ENCODE measurements around the gene PDE5A. TPM values are rescaled to one million over a fixed set of nuclear protein-coding genes. Genes with fewer than 3 reads are reported as not detected.
A peak's percentile ranks its signal among the peaks of the same experiment; 100 is the strongest.

Gene PDE5A
- total and polyA plus RNA-seq, 2 experiments from 2014 or later: 8.0 to 13.8 TPM

DNA sequence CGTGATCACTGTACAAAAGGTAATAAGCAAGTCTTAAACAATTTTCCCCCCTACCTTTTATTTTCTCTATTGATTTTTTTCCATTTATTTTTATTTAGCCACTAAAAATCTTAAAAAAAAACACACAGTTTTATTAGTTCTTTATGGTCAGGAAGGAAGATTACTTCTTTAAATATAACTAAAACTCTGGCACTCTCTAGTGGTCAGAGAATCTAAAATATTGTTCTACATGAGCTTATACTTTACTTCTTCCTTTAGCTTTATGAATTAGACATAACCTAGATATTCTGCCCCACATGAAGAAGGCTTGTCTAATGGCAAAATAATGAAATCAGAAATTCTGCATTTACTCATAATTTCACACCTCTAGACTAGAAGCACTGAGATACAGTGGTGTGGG, 135.2 kb downstream of the PDE5A start:
- no peak for TF ChIP-seq EZH2 (IDR thresholded peaks at IDR 0.05; ENCODE audit: insufficient read depth, poor library complexity, severe bottlenecking)
- no peak for TF ChIP-seq EZH2phosphoT487 (IDR thresholded peaks at IDR 0.05; ENCODE audit: insufficient read depth, low read depth)
- in situ Hi-C loops (cut with MboI): no loop called here
- H2AFZ ChIP-seq: no peak overlapping the region
- peaks cover 30% of the 10 kb centered on the region; the same call in 1 of the 2 replicates for H3K36me3 ChIP-seq (ENCODE audit: low read depth)
- WGBS, 2 experiments (ENCODE audit: low coverage in 1 of 2, low lambda C conversion rate in 2 of 2, missing lambda C conversion rate in 2 of 2): 100% methylated on average over 1 of the region's 1 CpG
- no peaks in the 10 kb centered on the region for H3K9me3 ChIP-seq (ENCODE audit: low read depth)
- H3K4me2 ChIP-seq (ENCODE audit: unreplicated experiment): no peak overlapping the region
- no peaks in the 10 kb centered on the region for H3F3A ChIP-seq (ENCODE audit: insufficient read depth)
- no peaks in the 10 kb centered on the region for H4K20me1 ChIP-seq (ENCODE audit: insufficient read depth)
- no peak overlapping the region for H3K9ac ChIP-seq
- no peak overlapping the region for H3K27ac ChIP-seq
- peak; percentile 42 for DNase-seq
- no peaks in the 10 kb centered on the region for H3K4me1 ChIP-seq (ENCODE audit: insufficient read depth)
- H3K79me2 ChIP-seq (ENCODE audit: insufficient read depth): no peaks in the 10 kb centered on the region
- no peaks in the 10 kb centered on the region for H3K27me3 ChIP-seq (replicated peaks; ENCODE audit: insufficient read depth)
- H3K9me2 ChIP-seq (ENCODE audit: insufficient read depth): no peaks in the 10 kb centered on the region
- H3K4me3 ChIP-seq: no peak overlapping the region

DNA sequence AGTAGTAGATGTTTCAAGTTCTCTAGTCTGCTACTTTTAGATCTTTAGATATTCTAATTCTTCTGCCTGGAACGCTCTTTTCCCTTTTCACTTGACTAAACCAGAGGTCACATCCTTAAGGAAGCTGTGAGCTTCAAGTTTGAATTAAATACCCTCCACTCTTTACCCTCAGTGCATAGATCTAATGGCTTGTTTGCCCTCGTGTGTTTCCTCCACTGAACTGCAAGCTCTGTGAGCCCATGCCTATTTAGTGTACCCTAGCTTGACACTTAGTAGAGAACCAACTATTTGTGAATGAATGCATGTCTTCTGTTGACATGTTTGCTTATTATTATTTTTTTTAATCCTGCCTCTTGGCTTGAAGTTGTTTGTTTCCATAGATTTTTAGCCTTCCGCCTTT, 138.3 kb downstream of the PDE5A start:
- in situ Hi-C loops (cut with MboI): no loop called here
- Histone ChIP-seq H3K36me3 (ENCODE audit: low read depth) (0 out of 2 replicates have a peak, but pooled peaks cover 4% of the 10 kb centered on the region), H2AFZ (no peak overlapping the region), H3K4me2 (ENCODE audit: unreplicated experiment) (no peak overlapping the region), H3K9me3 (ENCODE audit: low read depth) (no peaks in the 10 kb centered on the region), H3K4me1 (ENCODE audit: insufficient read depth) (no peaks in the 10 kb centered on the region), H3F3A (ENCODE audit: insufficient read depth) (no peaks in the 10 kb centered on the region), H3K27me3 (replicated peaks; ENCODE audit: insufficient read depth) (no peaks in the 10 kb centered on the region), H3K9me2 (ENCODE audit: insufficient read depth) (no peaks in the 10 kb centered on the region), H3K4me3 (no peak overlapping the region), H3K27ac (no peak overlapping the region), H3K9ac (no peak overlapping the region), H4K20me1 (ENCODE audit: insufficient read depth) (no peaks in the 10 kb centered on the region), H3K79me2 (ENCODE audit: insufficient read depth) (no peaks in the 10 kb centered on the region)
- peak; percentile 26 for DNase-seq
- WGBS, 2 experiments (ENCODE audit: low coverage in 1 of 2, low lambda C conversion rate in 2 of 2, missing lambda C conversion rate in 2 of 2): 83 to 87% methylated on average over 3 of the region's 3 CpGs
- TF ChIP-seq EZH2 (IDR thresholded peaks at IDR 0.05; ENCODE audit: insufficient read depth, poor library complexity, severe bottlenecking) (no peak), EZH2phosphoT487 (IDR thresholded peaks at IDR 0.05; ENCODE audit: insufficient read depth, low read depth) (no peak)

DNA sequence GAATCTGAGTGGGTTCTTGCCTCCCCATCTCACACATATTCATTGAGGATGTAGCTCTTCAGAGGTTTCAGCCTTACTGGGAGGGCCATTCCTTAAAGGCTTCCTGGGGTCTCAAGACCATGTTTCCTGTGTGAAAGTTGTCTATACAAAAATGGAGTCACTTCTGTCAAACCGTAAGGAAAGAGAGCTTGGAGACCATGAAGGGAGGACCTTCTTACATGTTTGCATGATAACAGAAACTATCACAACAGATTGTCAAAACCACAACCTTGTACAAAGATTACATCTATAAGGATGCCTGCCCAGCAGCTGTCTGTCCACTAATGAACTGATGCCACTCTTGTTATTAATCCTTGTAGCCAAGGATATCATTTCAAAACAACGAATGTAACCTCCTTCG, 139.3 kb downstream of the PDE5A start:
- H3K27me3 ChIP-seq (replicated peaks; ENCODE audit: insufficient read depth): no peaks in the 10 kb centered on the region
- no peaks in the 10 kb centered on the region for H3K4me1 ChIP-seq (ENCODE audit: insufficient read depth)
- no peak for DNase-seq
- no peak for TF ChIP-seq EZH2phosphoT487 (IDR thresholded peaks at IDR 0.05; ENCODE audit: insufficient read depth, low read depth)
- TF ChIP-seq EZH2 (IDR thresholded peaks at IDR 0.05; ENCODE audit: insufficient read depth, poor library complexity, severe bottlenecking): no peak
- no peaks in the 10 kb centered on the region for H4K20me1 ChIP-seq (ENCODE audit: insufficient read depth)
- no peaks in the 10 kb centered on the region for H3K79me2 ChIP-seq (ENCODE audit: insufficient read depth)
- H3K27ac ChIP-seq: no peak overlapping the region
- no peaks in the 10 kb centered on the region for H3K9me3 ChIP-seq (ENCODE audit: low read depth)
- H3K9ac ChIP-seq: no peak overlapping the region
- H3K9me2 ChIP-seq (ENCODE audit: insufficient read depth): no peaks in the 10 kb centered on the region
- no peak overlapping the region for H3K4me2 ChIP-seq (ENCODE audit: unreplicated experiment)
- in situ Hi-C loops (cut with MboI): no loop called here
- no peak overlapping the region for H3K4me3 ChIP-seq
- H3F3A ChIP-seq (ENCODE audit: insufficient read depth): no peaks in the 10 kb centered on the region
- 0 out of 2 replicates have a peak, but pooled peaks cover 4% of the 10 kb centered on the region for H3K36me3 ChIP-seq (ENCODE audit: low read depth)
- WGBS, 2 experiments (ENCODE audit: low coverage in 1 of 2, low lambda C conversion rate in 2 of 2, missing lambda C conversion rate in 2 of 2): 84 to 89% methylated on average over 3 of the region's 3 CpGs
- no peak overlapping the region for H2AFZ ChIP-seq

DNA sequence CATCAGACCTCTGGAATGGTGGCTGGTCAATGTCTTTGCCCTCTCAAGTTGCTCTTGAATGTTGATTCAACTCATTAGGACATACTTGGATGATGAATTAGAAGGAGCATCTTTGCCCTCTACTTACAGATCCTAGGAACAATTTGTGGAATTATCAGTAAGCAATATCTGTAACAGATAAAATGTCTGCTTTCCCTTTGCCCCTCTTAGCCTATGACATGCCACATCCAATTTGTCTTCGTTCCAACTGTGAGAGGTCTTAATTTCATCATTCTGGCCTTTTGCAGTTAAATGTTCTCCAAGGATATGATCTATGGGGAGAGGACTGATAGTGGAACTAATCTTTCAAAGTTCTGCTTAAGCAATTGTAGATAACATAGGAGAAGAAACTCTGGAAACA, 148.3 kb downstream of the PDE5A start:
- no peaks in the 10 kb centered on the region for H3K9me2 ChIP-seq (ENCODE audit: insufficient read depth)
- H3K79me2 ChIP-seq (ENCODE audit: insufficient read depth): no peaks in the 10 kb centered on the region
- H3K4me2 ChIP-seq (ENCODE audit: unreplicated experiment): no peak overlapping the region
- no peaks in the 10 kb centered on the region for H3K4me1 ChIP-seq (ENCODE audit: insufficient read depth)
- in situ Hi-C loops (cut with MboI): no loop called here
- H3K9ac ChIP-seq: no peak overlapping the region
- H4K20me1 ChIP-seq (ENCODE audit: insufficient read depth): no peaks in the 10 kb centered on the region
- TF ChIP-seq EZH2phosphoT487 (IDR thresholded peaks at IDR 0.05; ENCODE audit: insufficient read depth, low read depth): no peak
- TF ChIP-seq EZH2 (IDR thresholded peaks at IDR 0.05; ENCODE audit: insufficient read depth, poor library complexity, severe bottlenecking): no peak
- H3K36me3 ChIP-seq (ENCODE audit: low read depth): peaks cover 27% of the 10 kb centered on the region
- H2AFZ ChIP-seq: no peak overlapping the region
- H3K4me3 ChIP-seq: no peak overlapping the region
- H3K27ac ChIP-seq: no peak overlapping the region
- no peaks in the 10 kb centered on the region for H3K9me3 ChIP-seq (ENCODE audit: low read depth)
- no peaks in the 10 kb centered on the region for H3F3A ChIP-seq (ENCODE audit: insufficient read depth)
- no peak for DNase-seq
- WGBS, 2 experiments (ENCODE audit: low coverage in 1 of 2, low lambda C conversion rate in 2 of 2, missing lambda C conversion rate in 2 of 2): 97% methylated on average over 1 of the region's 1 CpG
- no peaks in the 10 kb centered on the region for H3K27me3 ChIP-seq (replicated peaks; ENCODE audit: insufficient read depth)

DNA sequence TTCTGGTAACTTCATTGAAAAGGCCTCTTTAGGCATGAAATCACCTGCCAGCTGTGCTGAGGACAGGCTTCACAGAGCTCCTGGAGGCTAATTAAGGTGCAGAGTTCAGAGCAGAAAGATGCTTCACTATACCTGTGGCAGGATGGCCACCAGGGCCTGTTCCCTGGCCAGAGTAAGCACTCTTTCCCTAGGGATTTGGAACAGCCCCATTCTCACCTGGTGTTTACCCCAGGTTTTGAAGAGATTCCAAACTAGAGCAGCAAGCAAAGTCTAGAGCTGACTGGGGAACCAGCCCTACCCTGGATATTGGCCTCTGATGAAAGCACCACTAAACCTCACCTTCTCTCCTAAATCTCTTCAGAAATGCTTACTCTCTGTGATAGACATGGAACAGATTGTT, 148.8 kb downstream of the PDE5A start:
- H3K4me2 ChIP-seq (ENCODE audit: unreplicated experiment): no peak overlapping the region
- no peaks in the 10 kb centered on the region for H3K4me1 ChIP-seq (ENCODE audit: insufficient read depth)
- no peaks in the 10 kb centered on the region for H3F3A ChIP-seq (ENCODE audit: insufficient read depth)
- H3K27me3 ChIP-seq (replicated peaks; ENCODE audit: insufficient read depth): no peaks in the 10 kb centered on the region
- no peaks in the 10 kb centered on the region for H4K20me1 ChIP-seq (ENCODE audit: insufficient read depth)
- no peaks in the 10 kb centered on the region for H3K79me2 ChIP-seq (ENCODE audit: insufficient read depth)
- no peak for TF ChIP-seq EZH2 (IDR thresholded peaks at IDR 0.05; ENCODE audit: insufficient read depth, poor library complexity, severe bottlenecking)
- no peak for TF ChIP-seq EZH2phosphoT487 (IDR thresholded peaks at IDR 0.05; ENCODE audit: insufficient read depth, low read depth)
- in situ Hi-C loops (cut with MboI): no loop called here
- H3K9me3 ChIP-seq (ENCODE audit: low read depth): no peaks in the 10 kb centered on the region
- no peaks in the 10 kb centered on the region for H3K9me2 ChIP-seq (ENCODE audit: insufficient read depth)
- peaks cover 27% of the 10 kb centered on the region for H3K36me3 ChIP-seq (ENCODE audit: low read depth)
- no peak for DNase-seq
- no peak overlapping the region for H3K4me3 ChIP-seq
- H2AFZ ChIP-seq: no peak overlapping the region
- no peak overlapping the region for H3K9ac ChIP-seq
- no peak overlapping the region for H3K27ac ChIP-seq

Data from GM23248 (cell line).